Measurements from ENCODE around the gene TMEM181.
A peak's percentile ranks its signal among the peaks of the same experiment; 100 is the strongest.
"Not testable (repeated sequence)": the region's sequence is repeated elsewhere in the genome, so short reads cannot be mapped to it uniquely, and the experiment has no call there.

Gene TMEM181

GRCh38 chr6:158596861-158597260 lies 37.0 kb downstream of the TMEM181 start:
- no peak for DNase-seq (ENCODE audit: low read depth)

- no peak for DNase-seq (ENCODE audit: low read depth)
Observed at GRCh38 chr6:158597565-158597964, 37.7 kb downstream of the TMEM181 start.

- DNase-seq (ENCODE audit: low read depth), result no peak
Observed at GRCh38 chr6:158599635-158600034, 39.7 kb downstream of the TMEM181 start.

- DNase-seq (ENCODE audit: low read depth), result no peak
Observed at GRCh38 chr6:158603261-158604047, 43.6 kb downstream of the TMEM181 start.

GRCh38 chr6:158604048-158604406 lies 44.1 kb downstream of the TMEM181 start:
- DNase-seq (ENCODE audit: low read depth), result no peak

- peak; percentile 73 for DNase-seq (ENCODE audit: low read depth)
Observed at GRCh38 chr6:158605266-158605878, 45.5 kb downstream of the TMEM181 start.

- not testable (repeated sequence) for DNase-seq (ENCODE audit: low read depth)
Observed at GRCh38 chr6:158606011-158606410, 46.1 kb downstream of the TMEM181 start.

GRCh38 chr6:158606935-158607334 lies 47.0 kb downstream of the TMEM181 start:
- no peak for DNase-seq (ENCODE audit: low read depth)

GRCh38 chr6:158607411-158608170 lies 47.7 kb downstream of the TMEM181 start:
- no peak for DNase-seq (ENCODE audit: low read depth)

- DNase-seq (ENCODE audit: low read depth), result no peak
Observed at GRCh38 chr6:158608221-158608620, 48.3 kb downstream of the TMEM181 start.

- no peak for DNase-seq (ENCODE audit: low read depth)
Observed at GRCh38 chr6:158609455-158610155, 49.7 kb downstream of the TMEM181 start.

- DNase-seq (ENCODE audit: low read depth), result no peak
Observed at GRCh38 chr6:158610319-158610968, 50.6 kb downstream of the TMEM181 start.

GRCh38 chr6:158611039-158611438 lies 51.1 kb downstream of the TMEM181 start:
- DNase-seq (ENCODE audit: low read depth), result no peak

GRCh38 chr6:158611541-158612370 lies 51.9 kb downstream of the TMEM181 start:
- DNase-seq (ENCODE audit: low read depth), result peak; percentile 51

- DNase-seq (ENCODE audit: low read depth), result not testable (repeated sequence)
Observed at GRCh38 chr6:158614606-158615005, 54.7 kb downstream of the TMEM181 start.

- DNase-seq (ENCODE audit: low read depth), result not testable (repeated sequence)
Observed at GRCh38 chr6:158618289-158618688, 58.4 kb downstream of the TMEM181 start.

GRCh38 chr6:158619922-158620801 lies 60.3 kb downstream of the TMEM181 start:
- DNase-seq (ENCODE audit: low read depth), result no peak

- no peak for DNase-seq (ENCODE audit: low read depth)
Observed at GRCh38 chr6:158620963-158621693, 61.2 kb downstream of the TMEM181 start.
